Stimulated activated CD8-positive, alpha-beta memory T cell treated with anti-CD3 and anti-CD28 coated beads, Interleukin-7, amount 100 ng/mL, for 48 hours (primary cell): ENCODE data around the gene NUCB2.
"Not testable (repeated sequence)": the region's sequence is repeated elsewhere in the genome, so short reads cannot be mapped to it uniquely, and the experiment has no call there.

Experiments
- DNase-seq, 2 donors: peaks; one replicate each; pipeline ENCODE4 v3.0.0-alpha.2; 2020; ENCODE audit warnings: low read depth in 1 of 2; ENCODE audit errors: extremely low read depth in 1 of 2

NUCB2 gene

DNA sequence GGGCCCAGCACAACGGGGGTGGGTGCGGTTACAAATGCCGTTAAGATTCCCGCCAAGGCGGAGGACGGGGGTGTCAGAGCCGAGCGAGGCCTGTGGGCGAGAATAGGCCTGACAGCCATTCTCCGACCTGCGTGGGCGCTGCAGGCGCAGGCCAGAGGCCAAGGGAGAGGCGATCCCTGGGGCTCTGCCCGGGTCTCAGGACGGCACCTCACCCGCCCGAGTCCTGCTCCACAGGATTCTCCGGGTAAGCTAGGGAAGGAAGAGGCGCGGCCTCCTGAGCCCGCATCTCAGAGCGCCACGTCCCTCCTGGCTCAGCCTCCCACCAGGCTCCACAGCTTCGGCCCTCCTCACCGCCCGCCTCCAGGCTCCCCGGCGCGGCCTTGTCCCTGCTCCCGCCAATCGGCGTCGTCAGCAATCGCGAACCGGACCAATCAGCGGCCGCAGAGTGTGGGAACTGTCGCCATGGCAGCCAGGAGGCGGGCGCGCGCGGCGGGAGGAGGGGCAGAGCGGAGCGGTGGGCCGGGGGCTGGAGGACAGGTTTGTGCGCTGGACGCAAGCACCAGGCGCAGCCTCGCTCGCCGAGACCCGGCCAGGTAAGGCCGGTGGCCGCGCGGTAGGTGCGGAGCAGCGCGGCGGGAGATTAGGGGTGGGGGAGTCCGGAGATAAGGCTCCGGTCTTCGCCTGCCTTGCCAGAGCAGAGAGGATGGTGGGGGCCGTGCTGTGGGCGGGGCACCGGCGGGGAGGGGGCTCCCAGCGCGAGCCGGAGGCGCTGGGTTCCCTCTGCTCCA lies at the start of gene NUCB2:
Gene NUCB2 (plus strand): TSS at position 504 of the 788 bp plus-strand sequence. CDS start 18,585 bp downstream, outside the sequence.
- peak; percentile 90 to 92 for DNase-seq

DNA sequence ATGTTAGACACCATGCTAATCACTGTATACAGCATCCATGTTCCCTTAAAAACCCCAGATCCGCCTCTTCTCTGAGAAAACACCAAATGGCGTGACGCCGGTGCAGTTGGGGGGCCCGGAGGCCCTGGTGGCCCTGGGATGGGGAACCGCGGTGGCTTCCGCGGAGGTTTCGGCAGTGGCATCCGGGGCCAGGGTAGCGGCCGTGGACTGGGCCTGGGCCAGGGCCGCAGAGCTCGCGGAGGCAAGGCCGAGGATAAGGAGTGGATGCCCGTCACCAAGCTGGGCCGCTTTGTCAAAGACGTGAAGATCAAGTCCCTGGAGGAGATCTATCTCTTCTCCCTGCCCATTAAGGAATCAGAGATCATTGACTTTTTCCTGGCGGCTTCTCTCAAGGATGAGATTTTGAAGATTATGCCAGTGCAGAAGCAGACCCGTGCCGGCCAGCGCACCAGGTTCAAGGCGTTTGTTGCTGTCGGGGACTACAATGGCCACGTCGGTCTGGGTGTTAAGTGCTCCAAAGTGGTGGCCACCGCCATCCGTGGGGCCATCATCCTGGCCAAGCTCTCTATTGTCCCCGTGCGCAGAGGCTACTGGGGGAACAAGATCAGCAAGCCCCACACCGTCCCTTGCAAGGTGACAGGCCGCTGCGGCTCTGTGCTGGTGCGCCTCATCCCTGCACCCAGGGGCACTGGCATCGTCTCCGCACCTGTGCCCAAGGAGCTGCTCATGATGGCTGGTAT lies 48.2 kb upstream of the NUCB2 start:
- not testable (repeated sequence) for DNase-seq

DNA sequence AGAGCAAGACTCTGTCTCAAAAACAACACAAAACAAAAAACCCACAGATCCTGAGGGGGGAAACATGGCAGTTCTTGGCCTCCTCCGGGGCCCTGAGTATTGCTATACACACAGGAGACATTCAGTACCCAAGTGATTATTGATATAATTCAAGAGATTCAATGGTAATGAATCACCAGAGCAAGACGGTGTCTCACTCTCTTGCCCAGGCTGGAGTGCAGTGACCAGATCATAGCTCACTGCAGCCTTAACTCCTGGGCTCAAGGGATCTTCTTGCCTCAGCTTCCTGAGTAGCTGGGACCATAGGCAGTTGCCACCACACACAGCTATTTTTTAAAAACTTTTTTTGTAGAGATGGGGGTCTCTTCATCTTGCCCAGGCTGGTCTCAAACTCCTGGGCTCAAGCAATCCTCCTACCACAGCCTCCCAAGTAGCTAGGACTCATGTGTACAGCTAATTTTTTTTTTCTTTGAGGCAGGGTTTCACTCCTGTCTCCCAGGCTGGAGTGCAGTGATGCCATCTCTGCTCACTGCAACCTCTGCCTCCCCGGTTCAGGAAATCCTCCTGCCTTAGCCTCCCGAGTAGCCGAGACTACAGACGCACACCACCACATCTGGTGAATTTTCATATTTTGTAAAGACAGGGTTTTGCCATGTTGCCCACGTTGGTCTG lies 46.9 kb upstream of the NUCB2 start:
- no peak for DNase-seq

DNA sequence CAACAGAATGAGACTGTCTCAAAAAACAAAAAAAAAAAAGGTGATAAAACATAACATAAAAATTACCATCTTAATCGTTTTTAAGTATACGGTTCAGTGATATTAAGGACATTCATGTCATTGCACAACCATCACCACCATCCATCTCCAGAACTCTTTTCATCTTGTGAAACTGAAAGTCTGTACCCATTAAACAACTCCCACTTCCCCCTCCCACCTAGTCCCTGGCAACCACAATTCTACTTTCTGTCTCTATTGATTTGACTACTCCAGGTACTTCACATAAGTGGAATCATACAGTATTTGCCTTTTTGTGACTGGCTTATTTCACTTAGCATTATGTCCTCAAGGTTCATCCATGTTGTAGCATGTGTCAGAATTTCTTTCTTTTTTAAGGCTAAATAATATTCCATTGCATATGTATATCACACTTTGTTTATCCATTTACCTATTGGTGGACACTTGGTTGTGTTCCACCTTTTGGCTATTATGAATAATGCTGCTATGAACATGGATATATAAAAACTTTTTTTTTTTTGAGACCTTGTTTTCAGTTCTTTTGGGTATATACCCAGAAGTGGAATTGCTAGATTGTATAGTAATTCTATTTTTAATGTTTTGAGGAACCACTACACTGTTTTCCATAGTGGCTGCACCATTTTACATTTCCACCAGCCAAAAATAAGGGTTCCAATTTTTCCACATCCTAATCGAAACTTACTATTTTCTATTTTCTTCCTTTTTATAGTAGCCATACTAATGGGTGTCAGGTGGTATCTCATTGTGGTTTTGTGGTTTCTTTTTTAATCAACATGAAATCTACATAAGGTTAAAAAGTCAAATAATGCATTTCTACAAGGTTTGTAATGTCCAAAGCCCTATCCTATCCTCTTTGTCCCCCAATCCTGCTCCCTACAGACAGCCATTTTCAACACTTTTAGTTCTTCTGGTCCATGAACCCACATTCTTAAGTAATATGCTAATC lies 45.4 kb upstream of the NUCB2 start:
- DNase-seq, result peak; percentile 15 to 40

- no peak for DNase-seq
Observed at GRCh38 chr11:17233101-17233500, 43.4 kb upstream of the NUCB2 start.

DNA sequence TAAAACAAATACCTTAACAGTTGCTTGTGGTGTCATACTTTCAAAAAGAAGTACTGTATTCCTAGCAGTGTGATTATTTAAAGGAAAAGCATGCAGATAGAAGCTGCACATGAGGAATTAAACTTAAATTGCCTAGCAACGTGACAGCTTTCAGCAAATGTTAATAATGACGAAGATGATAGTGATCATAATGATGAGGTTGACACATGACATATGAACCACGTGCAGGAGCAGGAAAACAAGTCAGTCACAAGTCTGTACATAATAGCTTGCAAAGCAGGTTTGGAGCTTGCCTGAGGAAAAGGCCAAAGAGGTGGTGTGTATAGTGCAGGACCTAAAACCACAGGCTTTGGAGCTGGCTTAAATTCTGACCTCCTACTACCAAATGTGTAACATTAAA lies 38.2 kb upstream of the NUCB2 start:
- DNase-seq, result no peak

- DNase-seq, result not testable (repeated sequence)
Observed at GRCh38 chr11:17239927-17240326, 36.6 kb upstream of the NUCB2 start.

DNA sequence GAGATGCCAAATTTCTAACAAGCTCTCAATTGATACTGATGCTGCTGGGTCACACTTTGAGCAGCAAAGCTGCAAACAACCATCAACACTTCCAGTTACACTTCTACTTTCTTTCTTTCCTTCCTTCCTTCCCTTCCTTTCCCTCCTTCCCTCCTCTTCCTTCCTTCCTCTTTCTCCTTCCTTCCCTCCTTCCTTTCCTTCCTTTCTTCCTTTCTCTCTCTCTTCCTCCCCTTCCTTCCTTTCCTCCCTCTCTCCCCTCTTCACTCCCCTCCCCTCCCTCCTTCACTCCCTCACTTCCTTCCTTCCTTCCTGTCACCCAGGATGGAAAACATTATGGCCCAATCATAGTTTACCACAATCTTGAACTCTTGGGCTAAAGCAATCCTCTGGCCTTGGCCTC lies 35.8 kb upstream of the NUCB2 start:
- DNase-seq, result no peak

DNA sequence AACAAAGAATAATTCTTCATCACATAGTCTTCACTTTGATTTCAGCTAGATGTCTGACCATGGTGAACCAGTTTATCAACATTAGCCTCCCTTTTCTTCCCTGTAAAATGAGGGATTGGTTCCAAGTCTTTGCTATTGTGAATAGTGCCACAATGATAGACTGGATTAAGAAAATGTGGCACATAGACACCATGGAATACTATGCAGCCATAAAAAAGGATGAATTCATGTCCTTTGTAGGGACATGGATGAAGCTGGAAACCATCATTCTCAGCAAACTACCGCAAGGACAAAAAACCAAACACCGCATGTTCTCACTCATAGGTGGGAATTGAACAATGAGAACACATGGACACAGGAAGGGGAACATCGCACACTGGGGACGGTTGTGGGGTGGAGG lies 33.6 kb upstream of the NUCB2 start:
- not testable (repeated sequence) for DNase-seq

DNA sequence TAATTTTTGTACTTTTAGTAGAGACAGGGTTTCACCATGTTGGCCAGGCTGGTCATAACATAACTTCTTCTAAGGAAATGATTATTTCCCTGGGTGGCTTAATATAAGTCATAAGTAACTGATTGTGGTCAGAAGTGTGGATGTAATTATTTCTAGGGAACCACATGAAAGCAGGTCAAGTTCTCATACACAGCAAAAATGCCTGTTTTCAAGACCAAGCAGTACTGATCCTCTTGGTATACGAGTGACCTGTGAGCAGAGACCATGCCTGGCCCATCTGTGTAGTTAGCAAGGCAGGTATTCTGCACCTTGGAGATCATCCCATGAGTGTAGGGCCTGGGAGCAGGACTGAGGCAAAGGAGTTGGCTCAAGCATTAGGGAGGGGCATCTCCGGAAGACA lies 32.5 kb upstream of the NUCB2 start:
- DNase-seq, result no peak

DNA sequence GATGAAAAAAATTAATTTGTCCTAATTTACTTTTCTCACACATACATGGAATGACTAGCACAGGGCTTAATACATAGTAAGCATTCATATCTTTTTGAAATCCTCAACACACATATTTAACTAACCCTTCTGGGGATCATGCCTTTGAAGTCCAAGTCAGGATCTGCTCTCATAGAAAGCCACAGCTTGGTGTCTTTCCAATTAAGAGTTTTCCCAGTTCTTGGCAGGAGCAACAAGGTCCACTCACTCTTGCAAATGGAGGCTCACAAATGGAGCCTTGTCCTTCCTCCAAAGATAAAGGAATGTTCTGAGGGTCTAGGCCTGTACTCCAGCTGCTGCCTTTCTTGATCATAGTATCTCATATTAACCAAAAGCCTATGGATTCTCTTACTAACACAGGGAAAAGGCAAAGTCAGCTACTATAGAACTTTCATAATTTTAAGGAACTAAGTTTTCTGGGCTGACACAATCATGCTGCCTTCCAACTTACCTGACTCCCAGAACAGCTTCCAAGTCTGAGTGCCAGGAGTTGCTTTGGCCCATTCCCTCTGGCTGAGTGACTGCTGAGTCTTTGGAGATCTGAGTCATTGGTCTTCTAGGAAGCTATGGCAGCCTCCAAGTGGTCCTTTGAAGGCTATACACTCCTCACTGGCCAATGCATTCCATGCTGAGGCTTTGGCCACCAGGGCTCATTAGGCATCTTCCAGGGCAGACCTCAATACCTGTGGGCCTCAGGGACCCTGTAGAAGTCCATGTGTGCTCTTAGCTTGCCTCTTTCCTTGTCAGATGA lies 25.8 kb upstream of the NUCB2 start:
- no peak for DNase-seq

DNA sequence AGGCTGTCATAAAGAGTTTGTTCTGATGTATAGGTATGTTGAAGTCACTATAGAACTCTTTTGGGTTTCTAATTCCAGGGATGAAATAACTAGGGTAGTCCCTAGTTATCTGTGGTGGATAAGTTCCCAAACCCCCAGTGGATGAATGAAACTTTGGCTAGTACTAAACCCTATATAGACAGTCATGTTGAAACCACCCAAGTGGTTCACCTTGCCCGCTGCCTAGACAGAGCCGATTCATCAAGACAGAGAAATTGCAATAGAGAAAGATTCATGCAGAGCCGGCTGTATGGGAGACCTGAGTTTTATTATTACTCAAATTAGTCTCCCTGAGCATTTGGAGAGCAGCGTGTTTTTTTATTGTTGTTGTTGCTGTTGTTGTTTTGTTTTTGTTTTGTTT lies 23.8 kb upstream of the NUCB2 start:
- DNase-seq, result no peak

- DNase-seq, result no peak
Observed at GRCh38 chr11:17256512-17256911, 20.0 kb upstream of the NUCB2 start.

DNA sequence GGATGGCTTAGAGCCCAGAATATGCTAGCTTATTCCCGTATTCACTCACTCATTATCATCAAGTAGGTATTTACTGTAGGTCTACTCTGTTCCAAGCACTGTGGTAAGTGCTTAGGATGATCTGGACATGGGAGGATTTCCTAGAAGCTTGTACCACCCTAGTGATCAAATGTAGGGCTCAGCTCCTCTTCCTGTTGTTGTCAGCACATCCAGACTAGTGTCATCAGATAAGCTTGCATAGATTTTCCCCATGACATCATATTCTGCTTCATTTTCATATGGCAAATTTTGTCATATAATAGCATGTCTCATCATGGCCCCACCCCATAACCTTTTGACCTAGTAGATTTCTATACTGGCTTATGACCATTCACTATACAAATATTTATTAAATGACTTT lies 19.3 kb upstream of the NUCB2 start:
- DNase-seq, result no peak

DNA sequence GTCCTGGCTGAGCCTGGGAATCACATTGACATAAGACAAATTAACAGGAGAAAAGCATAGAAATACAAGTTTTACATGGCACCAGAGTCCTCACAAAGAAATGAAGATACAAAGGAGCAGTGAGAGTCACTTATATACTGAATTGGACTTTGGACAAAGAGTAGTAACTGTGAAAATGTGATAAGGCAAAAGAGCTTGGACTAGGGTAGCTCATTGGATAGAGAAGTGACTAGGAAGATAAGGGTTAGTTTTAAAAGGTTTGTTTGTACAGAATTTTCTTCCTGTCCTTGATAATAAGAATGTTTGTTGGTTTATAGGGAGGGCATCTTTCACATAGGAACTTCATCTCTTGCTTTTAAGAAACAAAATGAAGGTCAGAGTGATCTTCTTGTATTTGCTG lies 17.9 kb upstream of the NUCB2 start:
- no peak for DNase-seq

GRCh38 chr11:17259519-17259918 lies 17.0 kb upstream of the NUCB2 start:
- no peak for DNase-seq

DNA sequence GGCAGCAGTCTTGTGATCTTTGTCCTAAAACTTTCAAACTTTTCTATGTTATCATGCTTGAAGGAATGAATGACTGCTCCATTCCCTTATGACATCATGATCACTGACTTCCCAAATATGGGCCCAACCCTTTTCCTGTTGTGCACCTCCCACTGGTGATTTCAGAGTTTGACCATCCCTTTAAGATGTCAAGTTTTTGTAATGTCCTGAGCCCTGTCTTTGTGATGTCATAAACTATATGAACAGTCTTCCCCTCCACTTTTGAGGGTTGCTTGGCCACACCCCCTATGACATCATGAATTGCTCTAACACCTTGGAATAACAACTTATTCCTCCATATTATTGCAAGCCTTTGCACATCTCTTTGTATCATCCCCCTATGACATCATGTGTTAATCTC lies 16.5 kb upstream of the NUCB2 start:
- no peak for DNase-seq

GRCh38 chr11:17263769-17264168 lies 12.8 kb upstream of the NUCB2 start:
- DNase-seq, result no peak

DNA sequence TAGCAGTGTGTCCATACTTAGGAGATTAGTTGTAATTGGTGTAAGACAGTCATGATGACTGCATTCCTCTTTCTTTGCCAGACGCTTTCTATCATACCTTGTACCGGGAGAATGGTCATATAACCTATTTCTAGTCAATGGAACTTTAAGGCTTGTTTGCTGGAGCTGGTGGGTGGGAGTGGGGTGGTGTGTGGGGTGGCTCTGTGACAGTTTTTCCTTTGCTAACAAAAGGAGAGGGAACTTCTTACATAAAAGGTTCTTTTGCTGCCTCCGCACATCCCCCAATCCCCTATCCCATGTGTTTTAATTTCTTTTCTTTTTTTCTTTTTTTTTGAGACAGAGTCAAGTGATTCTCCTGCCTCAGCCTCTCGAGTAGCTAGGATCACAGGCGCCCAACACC lies 9.8 kb upstream of the NUCB2 start:
- DNase-seq, result no peak

DNA sequence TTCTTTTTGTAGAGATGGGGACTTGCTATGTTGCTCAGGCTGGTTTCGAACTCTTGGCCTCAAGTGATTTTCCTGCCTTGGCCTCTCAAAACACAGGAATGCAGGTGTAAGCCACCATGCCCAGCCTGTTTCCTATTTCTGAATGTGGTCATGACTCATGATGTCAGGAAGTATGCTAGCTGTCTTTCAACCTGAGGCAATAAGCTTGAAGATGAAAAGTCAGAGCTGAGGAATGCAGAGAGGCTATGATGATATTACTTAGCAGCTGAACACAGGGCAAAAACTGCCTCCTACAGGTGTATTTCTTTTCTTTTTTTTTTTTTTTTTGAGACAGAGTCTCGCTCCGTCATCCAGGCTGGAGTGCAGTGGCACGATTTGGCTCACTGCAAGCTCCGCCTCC lies 9.0 kb upstream of the NUCB2 start:
- DNase-seq, result no peak
